ENCODE results near the gene SIL1. TPM values are rescaled to one million over a fixed set of nuclear protein-coding genes. Genes with fewer than 3 reads are reported as not detected.
"Not testable (repeated sequence)": the region's sequence is repeated elsewhere in the genome, so short reads cannot be mapped to it uniquely, and the experiment has no call there.

SIL1 gene
- total RNA-seq, 1 donor from 2014 or later = 40.9 TPM

DNA sequence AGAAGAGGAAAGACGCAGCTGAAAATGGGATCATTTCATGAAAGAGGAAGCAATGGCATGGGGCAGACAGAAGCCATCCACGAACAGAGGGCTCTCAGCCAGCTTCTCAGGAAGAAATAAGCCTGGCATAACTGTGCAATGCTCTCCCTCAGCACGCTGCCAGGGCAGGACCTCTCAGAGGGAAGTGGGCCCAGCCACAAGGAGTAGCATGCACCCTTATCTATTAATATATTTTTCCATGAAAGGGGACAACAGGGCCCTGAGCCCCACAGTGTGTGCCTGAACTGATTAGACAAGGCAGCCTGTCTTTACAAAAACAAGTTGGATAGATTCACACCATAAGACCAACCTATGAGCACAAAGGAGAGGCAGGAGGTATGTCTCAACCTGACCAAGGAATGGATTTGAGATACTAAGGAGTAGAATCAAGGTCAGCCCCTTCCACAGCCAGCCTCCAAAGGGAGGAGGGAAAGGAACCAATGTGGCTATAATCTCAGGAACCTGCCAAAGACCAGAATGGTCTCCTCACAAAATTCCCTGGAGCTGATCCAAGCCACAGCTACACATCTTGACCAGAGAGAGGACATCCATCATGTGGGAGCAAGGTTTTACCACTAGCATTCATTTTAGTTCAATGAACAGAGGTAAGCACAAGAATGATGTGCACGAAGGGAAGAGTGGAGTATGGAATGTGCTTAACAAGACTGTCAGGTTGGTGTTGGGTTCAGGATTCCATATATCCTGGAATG, 154.8 kb downstream of the SIL1 start:
- DNase-seq (ENCODE audit: extremely low spot score, unreplicated experiment) = no peak
- no peaks in the 10 kb centered on the region for H3K9me3 Mint-ChIP-seq
- TF ChIP-seq, protein P1, sequence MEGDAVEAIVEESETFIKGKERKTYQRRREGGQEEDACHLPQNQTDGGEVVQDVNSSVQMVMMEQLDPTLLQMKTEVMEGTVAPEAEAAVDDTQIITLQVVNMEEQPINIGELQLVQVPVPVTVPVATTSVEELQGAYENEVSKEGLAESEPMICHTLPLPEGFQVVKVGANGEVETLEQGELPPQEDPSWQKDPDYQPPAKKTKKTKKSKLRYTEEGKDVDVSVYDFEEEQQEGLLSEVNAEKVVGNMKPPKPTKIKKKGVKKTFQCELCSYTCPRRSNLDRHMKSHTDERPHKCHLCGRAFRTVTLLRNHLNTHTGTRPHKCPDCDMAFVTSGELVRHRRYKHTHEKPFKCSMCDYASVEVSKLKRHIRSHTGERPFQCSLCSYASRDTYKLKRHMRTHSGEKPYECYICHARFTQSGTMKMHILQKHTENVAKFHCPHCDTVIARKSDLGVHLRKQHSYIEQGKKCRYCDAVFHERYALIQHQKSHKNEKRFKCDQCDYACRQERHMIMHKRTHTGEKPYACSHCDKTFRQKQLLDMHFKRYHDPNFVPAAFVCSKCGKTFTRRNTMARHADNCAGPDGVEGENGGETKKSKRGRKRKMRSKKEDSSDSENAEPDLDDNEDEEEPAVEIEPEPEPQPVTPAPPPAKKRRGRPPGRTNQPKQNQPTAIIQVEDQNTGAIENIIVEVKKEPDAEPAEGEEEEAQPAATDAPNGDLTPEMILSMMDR (conservative IDR thresholded peaks at IDR 0.05) = no peak
- H3K4me3 Mint-ChIP-seq = no peak overlapping the region
- H3K27me3 Mint-ChIP-seq = no peaks in the 10 kb centered on the region
- H3K27ac Mint-ChIP-seq = no peak overlapping the region
- H3K4me1 Mint-ChIP-seq (ENCODE audit: unreplicated experiment) = no peaks in the 10 kb centered on the region
- H3K36me3 Mint-ChIP-seq = peaks cover 1% of the 10 kb centered on the region

DNA sequence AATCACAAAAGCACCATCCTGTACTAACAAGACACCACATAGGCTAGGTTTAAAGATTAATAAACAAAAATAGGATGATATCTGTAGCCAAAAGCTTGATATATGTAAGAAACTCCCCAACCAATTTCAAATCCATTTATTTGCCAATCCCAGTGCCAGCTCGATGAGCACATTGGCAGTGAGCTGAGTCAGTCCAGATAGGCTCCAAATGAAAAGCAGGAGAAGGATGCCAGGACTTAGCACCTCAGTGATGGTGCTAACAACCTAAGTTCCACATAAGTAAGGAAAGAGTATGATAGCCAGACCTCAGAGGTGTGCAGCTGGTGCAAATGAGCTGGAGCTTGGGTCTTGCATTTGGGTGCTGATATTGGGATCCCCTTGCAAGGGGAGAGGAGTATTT, 158.1 kb downstream of the SIL1 start:
- TF ChIP-seq, protein P1 (conservative IDR thresholded peaks at IDR 0.05) = no peak

DNA sequence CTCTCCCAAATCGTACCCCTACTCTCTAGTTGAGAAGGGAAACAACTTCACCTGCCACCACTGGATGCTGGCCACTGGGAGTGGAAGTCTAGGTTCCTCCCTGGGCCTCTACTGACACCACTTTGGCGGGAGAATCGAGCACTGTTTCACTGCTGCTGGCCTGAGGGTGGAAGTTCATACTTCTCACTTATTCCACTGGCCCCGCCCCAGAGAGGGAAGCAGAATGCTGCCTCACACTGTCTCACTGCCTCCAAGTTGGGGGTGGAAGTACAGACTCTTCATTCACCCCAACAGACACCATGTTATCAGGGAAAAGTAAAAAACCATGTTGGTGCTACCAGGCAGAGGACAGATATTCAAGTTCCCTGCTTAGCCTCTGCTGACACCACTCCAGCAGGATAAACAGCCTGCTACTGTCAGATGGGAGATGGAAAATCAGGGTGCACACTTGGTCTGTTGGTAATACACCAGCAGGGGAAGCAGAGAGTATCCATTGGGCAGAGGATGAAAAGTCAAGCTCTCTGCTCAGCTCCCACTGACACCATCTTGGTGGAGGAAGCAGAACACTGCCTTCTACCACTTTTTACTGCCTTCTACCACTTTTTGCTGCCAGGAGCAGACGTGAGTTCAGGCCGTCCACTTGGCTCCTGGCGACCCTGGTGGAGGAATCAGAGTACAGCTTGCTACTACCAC, 159.4 kb downstream of the SIL1 start:
- TF ChIP-seq, protein P1 (conservative IDR thresholded peaks at IDR 0.05) = peak; percentile 57
- Mint-ChIP-seq H3K27ac (no peak overlapping the region), H3K9me3 (peaks cover 3% of the 10 kb centered on the region), H3K36me3 (peaks cover 9% of the 10 kb centered on the region), H3K27me3 (no peaks in the 10 kb centered on the region), H3K4me1 (ENCODE audit: unreplicated experiment) (no peaks in the 10 kb centered on the region), H3K4me3 (no peak overlapping the region)
- DNase-seq (ENCODE audit: extremely low spot score, unreplicated experiment) = no peak

More for the DNA sequence above, 158.1 kb downstream of the SIL1 start:
- Mint-ChIP-seq H3K9me3 (peaks cover 3% of the 10 kb centered on the region), H3K4me3 (no peak overlapping the region), H3K36me3 (peaks cover 9% of the 10 kb centered on the region), H3K27ac (no peak overlapping the region), H3K27me3 (no peaks in the 10 kb centered on the region), H3K4me1 (ENCODE audit: unreplicated experiment) (no peaks in the 10 kb centered on the region)
- DNase-seq (ENCODE audit: extremely low spot score, unreplicated experiment) = no peak

DNA sequence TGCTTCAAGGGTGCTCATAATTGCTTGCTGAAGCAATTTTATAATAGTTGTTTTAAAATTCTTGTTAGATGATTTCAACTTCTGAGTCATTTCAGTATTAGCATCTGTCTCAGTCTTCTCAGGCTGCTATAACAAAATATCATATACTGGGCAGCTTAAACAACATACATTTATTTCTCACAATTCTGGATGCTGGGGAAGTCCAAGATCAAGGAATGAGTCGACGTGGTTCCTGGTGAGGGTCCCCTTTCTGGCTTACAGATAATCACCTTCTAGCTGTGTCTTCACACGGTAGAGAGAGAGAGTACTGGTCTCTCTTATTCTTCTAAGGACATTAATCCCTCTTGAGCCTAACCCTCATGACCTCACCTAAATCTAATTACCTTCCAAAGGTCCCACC, 160.4 kb downstream of the SIL1 start:
- Mint-ChIP-seq H3K4me1 (ENCODE audit: unreplicated experiment) (no peaks in the 10 kb centered on the region), H3K27me3 (no peaks in the 10 kb centered on the region), H3K36me3 (peaks cover 9% of the 10 kb centered on the region), H3K4me3 (no peak overlapping the region), H3K9me3 (peaks cover 3% of the 10 kb centered on the region), H3K27ac (no peak overlapping the region)
- TF ChIP-seq, protein P1 (conservative IDR thresholded peaks at IDR 0.05) = no peak
- DNase-seq (ENCODE audit: extremely low spot score, unreplicated experiment) = no peak

DNA sequence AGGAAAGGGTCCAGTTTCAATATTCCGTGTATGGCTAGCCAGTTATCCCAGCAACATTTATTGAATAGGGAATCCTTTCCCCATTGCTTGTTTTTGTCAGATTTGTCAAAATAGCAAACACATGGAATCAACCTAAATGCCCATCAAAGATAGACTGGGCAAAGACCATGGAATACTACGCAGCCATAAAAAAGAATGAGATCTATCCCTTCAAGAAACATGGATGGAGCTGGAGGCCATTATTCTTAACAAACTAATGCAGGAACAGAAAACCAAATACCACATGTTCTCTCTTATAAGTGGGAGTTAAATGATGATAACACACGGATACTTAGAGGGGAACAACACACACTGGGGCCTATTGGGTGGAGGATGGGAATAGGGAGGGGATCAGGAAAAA, 161.8 kb downstream of the SIL1 start:
- not testable (repeated sequence) for DNase-seq (ENCODE audit: extremely low spot score, unreplicated experiment); H3K27me3 Mint-ChIP-seq; H3K9me3 Mint-ChIP-seq

DNA sequence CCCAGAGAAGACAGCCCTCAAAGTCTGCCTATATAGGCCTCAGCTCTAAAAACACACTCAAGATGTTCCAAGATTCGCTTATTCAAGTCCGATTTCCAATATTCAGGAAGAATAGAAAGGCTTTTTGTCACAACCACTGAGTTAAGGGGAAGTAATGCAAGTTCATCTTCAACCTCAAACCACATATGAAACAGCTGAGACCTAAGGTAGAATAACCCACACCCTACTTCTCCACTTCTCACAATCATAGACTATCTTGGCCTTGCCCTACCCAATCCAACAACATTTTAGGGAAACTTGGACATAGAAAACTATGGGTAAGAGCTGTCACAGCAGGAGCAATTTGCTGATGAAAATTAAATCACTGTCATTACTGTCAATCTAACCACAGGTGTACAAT, 171.0 kb downstream of the SIL1 start:
- Mint-ChIP-seq H3K27me3 (no peaks in the 10 kb centered on the region), H3K27ac (no peak overlapping the region), H3K36me3 (peaks cover 27% of the 10 kb centered on the region), H3K4me3 (no peak overlapping the region), H3K4me1 (ENCODE audit: unreplicated experiment) (peaks cover 11% of the 10 kb centered on the region), H3K9me3 (peaks cover 7% of the 10 kb centered on the region)
- TF ChIP-seq, protein P1 (conservative IDR thresholded peaks at IDR 0.05) = no peak
- no peak for DNase-seq (ENCODE audit: extremely low spot score, unreplicated experiment)

More for the DNA sequence above, 161.8 kb downstream of the SIL1 start:
- not testable (repeated sequence) for H3K27ac Mint-ChIP-seq; H3K4me1 Mint-ChIP-seq (ENCODE audit: unreplicated experiment); H3K4me3 Mint-ChIP-seq
- peaks cover 16% of the 10 kb centered on the region for H3K36me3 Mint-ChIP-seq

Measured in type B pancreatic cell (in vitro differentiated cells).